HFF-Myc (cell line): ENCODE measurements around the gene TRMT44.

Experiments
- DNase-seq: peaks from one replicate; pipeline ENCODE4 v3.0.0-alpha.2; 2011; ENCODE audit warnings: low read depth; ENCODE audit errors: extremely low read depth
- H3K4me3 ChIP-seq: replicated peaks from 2 replicates; pipeline ENCODE4 v1.5.1; 2011; ENCODE audit warnings: low read depth, mild to moderate bottlenecking, control low read depth, low read length
- CTCF ChIP-seq: IDR thresholded peaks from 2 replicates; pipeline ENCODE4 v1.5.1; 2012; ENCODE audit warnings: mild to moderate bottlenecking, low read depth, low read length, control low read depth; ENCODE audit errors: missing control alignments

Gene TRMT44

DNA sequence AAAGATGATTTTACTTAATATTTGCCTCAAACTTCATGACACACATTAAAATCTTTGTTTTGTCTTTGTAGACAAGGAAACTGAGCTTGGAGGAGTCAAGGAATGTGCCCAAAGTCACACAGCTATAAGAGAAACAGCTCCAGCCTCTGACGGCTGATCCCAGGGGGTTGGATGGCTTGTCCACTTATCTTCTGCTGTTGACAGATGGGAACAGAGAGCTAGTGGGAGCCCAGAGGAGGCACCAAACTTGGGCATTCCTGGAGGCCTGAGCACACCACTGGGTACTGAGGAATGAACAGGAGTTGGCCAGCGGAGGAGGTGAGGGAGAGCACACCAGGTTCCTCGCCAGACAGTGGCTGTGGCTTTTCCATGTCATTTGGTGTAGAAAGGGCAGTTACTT is 83.2 kb downstream of the TRMT44 start:
- DNase-seq = no peak
- H3K4me3 ChIP-seq = no peak overlapping the region
- TF ChIP-seq CTCF = no peak

DNA sequence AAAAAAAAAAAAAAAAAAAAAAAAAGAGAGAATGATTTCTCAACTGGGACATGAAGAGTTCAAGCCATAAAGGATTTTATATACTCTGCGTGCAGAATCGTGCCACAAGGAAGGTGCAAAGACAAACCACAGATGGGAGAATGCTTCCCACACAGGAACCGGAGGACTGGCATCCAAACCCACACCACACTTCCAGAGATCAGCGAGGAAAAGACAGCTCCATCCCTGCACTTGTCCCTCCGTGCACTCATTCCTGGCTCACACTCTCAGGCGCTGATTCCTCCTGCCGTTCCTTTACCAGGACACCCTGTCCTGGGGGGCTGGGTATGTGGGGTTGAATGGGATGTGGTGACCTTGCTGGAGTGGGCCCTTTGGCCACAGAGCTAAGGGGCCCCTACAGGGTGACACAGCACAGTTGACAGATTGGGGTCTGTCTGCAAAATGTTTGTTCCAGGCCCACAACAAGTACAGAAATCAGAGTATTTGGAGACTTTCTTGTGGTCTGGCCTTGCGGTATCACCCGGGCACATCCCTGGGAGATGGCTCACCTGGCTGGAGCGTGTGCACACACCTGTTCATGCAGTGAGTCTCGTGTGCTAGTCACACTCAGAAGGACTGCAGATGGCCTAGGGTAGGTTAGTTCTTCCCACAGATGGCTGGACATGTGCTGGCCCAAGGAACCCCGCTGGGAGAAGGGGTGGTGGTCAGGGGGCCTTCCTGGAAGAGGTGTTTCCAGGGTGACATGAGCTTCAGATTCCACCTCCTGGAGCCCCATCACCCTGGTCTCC is 84.2 kb downstream of the TRMT44 start:
- no peak for TF ChIP-seq CTCF
- H3K4me3 ChIP-seq = no peak overlapping the region
- no peak for DNase-seq

- no peak for TF ChIP-seq CTCF
- no peak for DNase-seq
- H3K4me3 ChIP-seq = no peak overlapping the region
Measured at GRCh38 chr4:8525383-8526120, 85.0 kb downstream of the TRMT44 start.
